CD4-positive, alpha-beta T cell (primary cell): ENCODE measurements around the gene CCDC174. TPM values are rescaled to one million over a fixed set of nuclear protein-coding genes. Genes with fewer than 3 reads are reported as not detected.

Source experiments
- ATAC-seq: fragments of 200-7000 bp; cut with Tn5 transposase; one replicate; pipeline ENCODE4 v1.10.0; 2022; ENCODE audit warnings: mild to moderate bottlenecking; ENCODE audit not compliant: poor library complexity
- CTCF ChIA-PET: fragments of 350-600 bp; sonication (Branson Sonifier 250); formaldehyde crosslinking; loops from one replicate; lab custom pipeline; 2021; ENCODE audit warnings: antibody characterized with exemption, inconsistent platforms; lab: Charles Lee
- POLR2A ChIA-PET: fragments of 350-600 bp; sonication (Branson Sonifier 250); formaldehyde crosslinking; loops from one replicate; lab custom pipeline; 2021; ENCODE audit warnings: antibody characterized with exemption, inconsistent platforms; lab: Charles Lee
- DNase-seq, 14 experiments: peaks; one replicate each; pipeline ENCODE4 v3.0.0-alpha.2; 2013 to 2020; ENCODE audit warnings: mixed read lengths in 2 of 14
- H3K27ac ChIP-seq, 2 donors: one replicate each; pipeline versions ENCODE4 v1.5.1 to v1.7.0; 2013; ENCODE audit warnings: low read length in 2 of 2, low read depth in 1 of 2, mild to moderate bottlenecking in 1 of 2
- H3K27me3 ChIP-seq, 2 experiments: 1 replicate in 1 of 2; 2 replicates in 1 of 2; pipeline versions ENCODE4 v1.6.1 to v1.7.0; 2013; ENCODE audit warnings: low read length in 2 of 2, control low read depth in 1 of 2, mild to moderate bottlenecking in 1 of 2, moderate library complexity in 1 of 2; ENCODE audit not compliant: insufficient read depth in 2 of 2, control insufficient read depth in 1 of 2
- H3K36me3 ChIP-seq: one replicate; pipeline ENCODE4 v1.6.1; 2013; ENCODE audit warnings: low read length, control low read depth; ENCODE audit not compliant: insufficient read depth
- H3K4me1 ChIP-seq: one replicate; pipeline ENCODE4 v1.6.1; 2013; ENCODE audit warnings: low read length, control low read depth; ENCODE audit not compliant: insufficient read depth
- H3K4me3 ChIP-seq: one replicate; pipeline ENCODE4 v1.5.1; 2013; ENCODE audit warnings: mild to moderate bottlenecking, low read length, moderate library complexity
- H3K9me3 ChIP-seq, 2 experiments: 1 replicate in 1 of 2; 2 replicates in 1 of 2; pipeline versions ENCODE4 v1.6.1 to v1.7.0; 2013; ENCODE audit warnings: low read length in 2 of 2, mild to moderate bottlenecking in 2 of 2, control low read depth in 1 of 2, moderate library complexity in 1 of 2; ENCODE audit not compliant: control insufficient read depth in 1 of 2, insufficient read depth in 1 of 2
- H3K27ac Mint-ChIP-seq: one replicate; pipeline ENCODE4 v1.8.0; 2020; ENCODE audit warnings: mixed read lengths
- H3K27me3 Mint-ChIP-seq: one replicate; pipeline ENCODE4 v1.8.0; 2021; ENCODE audit warnings: mixed read lengths
- H3K36me3 Mint-ChIP-seq: one replicate; pipeline ENCODE4 v1.8.0; 2021; ENCODE audit warnings: low read depth, mixed read lengths
- H3K4me1 Mint-ChIP-seq: one replicate; pipeline ENCODE4 v1.8.0; 2021; ENCODE audit warnings: low read depth, mixed read lengths
- H3K4me3 Mint-ChIP-seq: one replicate; pipeline ENCODE4 v1.8.0; 2020; ENCODE audit warnings: mild to moderate bottlenecking, mixed read lengths
- H3K9me3 Mint-ChIP-seq: one replicate; pipeline ENCODE4 v1.8.0; 2020; ENCODE audit warnings: mixed read lengths
- CTCF ChIP-seq: fragments of 200-600 bp; IDR thresholded peaks from one replicate; pipeline ENCODE4 v1.8.0; 2022; ENCODE audit warnings: antibody characterized with exemption, mild to moderate bottlenecking
- intact Hi-C, 2 experiments: fragments of 100-400 bp; cut with DNase I in 1 of 2; cut with micrococcal nuclease in 1 of 2; formaldehyde crosslinking; loops; one replicate each; pipeline versions ENCODE4 v1.15.1 to v1.9.0; 2023 to 2025; cut with DNase I, micrococcal nuclease
- total RNA-seq, 174 experiments: library from RNA in 2 of 174; stranded (reverse) in 2 of 174; gene quantifications; one replicate each; pipeline ENCODE4 v1.2.3 and lab custom pipeline; 2021 to 2026

The CCDC174 gene
- total RNA-seq, 2 experiments from 2014 or later: 32.9 to 37.5 TPM

- Histone ChIP-seq H3K4me3 (no peak overlapping the region), H3K36me3 (no peaks in the 10 kb centered on the region), H3K4me1 (no peaks in the 10 kb centered on the region), H3K9me3 (no peaks in the 10 kb centered on the region), H3K27ac (no peak overlapping the region), H3K27me3 (peaks cover 0 to 2% of the 10 kb centered on the region in 2 experiments)
- ChIA-PET CTCF (no interaction called here), POLR2A (no interaction called here)
- intact Hi-C loops: no loop called here
- Mint-ChIP-seq H3K36me3 (no peaks in the 10 kb centered on the region), H3K4me1 (no peaks in the 10 kb centered on the region), H3K27ac (no peak overlapping the region), H3K4me3 (no peak overlapping the region), H3K9me3 (no peaks in the 10 kb centered on the region), H3K27me3 (peaks cover 4% of the 10 kb centered on the region)
- no peak for TF ChIP-seq CTCF
- peak in 2 of 14 experiments; percentile 6 to 23 for DNase-seq
- no peak for ATAC-seq
Observed at GRCh38 chr3:14691239-14691638, 39.7 kb downstream of the CCDC174 start.

GRCh38 chr3:14691719-14692118 is 40.2 kb downstream of the CCDC174 start:
- no peaks in the 10 kb centered on the region for H3K36me3 ChIP-seq
- ATAC-seq (no peak), DNase-seq (no peak)
- no peaks in the 10 kb centered on the region for H3K36me3 Mint-ChIP-seq
- H3K27me3 Mint-ChIP-seq: peaks cover 4% of the 10 kb centered on the region
- no peaks in the 10 kb centered on the region for H3K4me1 Mint-ChIP-seq
- H3K27ac ChIP-seq: no peak overlapping the region
- no peaks in the 10 kb centered on the region for H3K9me3 Mint-ChIP-seq
- peaks cover 0 to 2% of the 10 kb centered on the region in 2 experiments for H3K27me3 ChIP-seq
- no peaks in the 10 kb centered on the region for H3K9me3 ChIP-seq
- CTCF ChIA-PET: no interaction called here
- H3K4me1 ChIP-seq: no peaks in the 10 kb centered on the region
- no peak overlapping the region for H3K4me3 Mint-ChIP-seq
- intact Hi-C loops: no loop called here
- H3K4me3 ChIP-seq: no peak overlapping the region
- TF ChIP-seq CTCF: no peak
- POLR2A ChIA-PET: no interaction called here
- no peak overlapping the region for H3K27ac Mint-ChIP-seq

- Mint-ChIP-seq H3K4me1 (no peaks in the 10 kb centered on the region), H3K9me3 (no peaks in the 10 kb centered on the region), H3K27me3 (no peaks in the 10 kb centered on the region), H3K36me3 (no peaks in the 10 kb centered on the region), H3K4me3 (no peak overlapping the region), H3K27ac (no peak overlapping the region)
- H3K4me3 ChIP-seq: no peak overlapping the region
- H3K27me3 ChIP-seq: no peaks in the 10 kb centered on the region
- H3K27ac ChIP-seq: no peak overlapping the region
- no peaks in the 10 kb centered on the region for H3K9me3 ChIP-seq
- ChIA-PET CTCF (no interaction called here), POLR2A (no interaction called here)
- no peaks in the 10 kb centered on the region for H3K36me3 ChIP-seq
- intact Hi-C loops: no loop called here
- ATAC-seq: no peak
- H3K4me1 ChIP-seq: no peaks in the 10 kb centered on the region
- no peak for DNase-seq
- TF ChIP-seq CTCF: no peak
Observed at GRCh38 chr3:14698601-14699244, 47.2 kb downstream of the CCDC174 start.
